Activated T-cell treated with anti-CD3 and anti-CD28 coated beads for 4 hours (primary cell): ENCODE data around the gene PCMT1.

Source experiments
- DNase-seq: peaks from one replicate; pipeline ENCODE4 v3.0.0-alpha.2; 2020

Gene PCMT1

DNA sequence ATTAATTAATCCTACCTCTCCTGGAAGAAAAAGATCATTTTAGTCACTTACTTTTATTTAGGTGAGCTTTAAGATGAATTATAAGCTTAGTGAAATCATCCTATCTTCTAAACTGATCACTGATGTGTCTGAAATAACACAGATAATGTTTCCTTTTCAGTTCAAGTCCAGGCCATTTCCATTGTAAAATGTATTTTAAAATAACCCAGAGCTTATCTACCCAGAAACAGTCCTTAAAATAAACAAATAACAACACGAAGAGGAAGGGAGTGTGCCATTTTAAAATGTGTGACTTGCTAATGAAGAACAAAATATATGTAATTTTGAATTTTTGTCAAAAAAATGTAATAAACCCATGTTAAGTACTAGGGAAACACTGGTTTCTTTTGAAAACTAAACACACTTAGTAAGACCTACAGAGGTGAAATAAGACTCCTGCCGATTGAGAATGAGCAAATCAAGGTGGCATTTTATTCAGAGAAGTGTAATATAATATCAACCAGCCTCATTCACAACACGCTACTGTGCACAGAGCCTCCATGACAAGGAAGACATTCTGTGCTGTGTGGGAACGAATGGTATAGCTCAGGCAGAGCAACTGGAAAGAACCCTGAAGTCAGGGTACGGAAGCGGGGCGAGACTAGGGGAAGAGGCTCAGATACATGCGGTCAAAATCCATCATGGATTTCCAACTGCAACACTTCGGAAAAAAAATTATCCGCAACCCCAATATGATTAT, 106.9 kb downstream of the PCMT1 start:
- no peak for DNase-seq

GRCh38 chr6:149857541-149857940, 108.0 kb downstream of the PCMT1 start:
- no peak for DNase-seq

DNA sequence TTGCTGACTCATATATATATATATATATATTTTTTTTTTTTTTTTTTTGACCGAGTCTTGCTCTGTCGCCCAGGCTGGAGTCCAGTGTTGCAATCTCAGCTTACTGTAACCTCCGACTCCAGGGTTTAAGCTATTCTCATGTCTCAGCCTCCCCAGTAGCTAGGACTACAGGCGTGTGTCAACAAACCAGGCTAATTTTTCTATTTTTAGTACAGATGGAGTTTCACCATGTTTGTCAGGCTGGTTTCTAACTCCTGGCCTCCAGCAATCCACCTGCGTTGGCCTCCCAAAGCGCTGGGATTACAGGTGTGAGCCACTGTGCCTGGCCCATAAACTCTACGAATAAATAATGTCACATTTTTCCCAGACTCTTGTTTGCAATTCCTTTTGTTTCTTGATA, 109.8 kb downstream of the PCMT1 start:
- no peak for DNase-seq

DNA sequence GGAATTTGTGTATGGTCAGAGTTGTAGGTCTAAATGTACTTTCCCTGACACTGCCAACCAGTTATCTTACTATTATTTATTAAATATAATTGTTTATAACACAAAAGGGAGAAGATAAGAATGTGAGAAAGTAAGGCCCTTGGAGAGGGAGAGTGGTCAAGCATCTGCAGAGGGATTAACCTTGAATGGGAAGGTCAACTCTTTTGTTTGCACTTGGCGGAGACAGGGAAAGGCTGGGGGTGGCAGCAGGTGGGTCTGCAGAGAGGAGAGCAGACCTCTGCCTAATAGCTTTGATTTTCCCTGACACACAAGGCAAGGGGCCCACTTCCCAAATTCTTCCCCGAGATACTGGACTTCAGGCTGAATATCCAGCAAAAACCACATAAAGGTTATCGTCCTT, 110.4 kb downstream of the PCMT1 start:
- no peak for DNase-seq

- no peak for DNase-seq
Measured at GRCh38 chr6:149860513-149860833, 110.9 kb downstream of the PCMT1 start.
